OCI-LY7 (cell line): ENCODE data around the gene SLIT3. TPM values are rescaled to one million over a fixed set of nuclear protein-coding genes. Genes with fewer than 3 reads are reported as not detected.

Source experiments
- BruUV-seq: library from RNA; stranded (reverse); fragments of 400-500 nt; replicated peaks from 2 replicates; lab custom pipeline; 2021; lab: Mats Ljungman, UMichigan
- CTCF ChIA-PET: fragments of 300-600 bp; sonication (Branson Sonifier 250); formaldehyde crosslinking; loops from one replicate; lab custom pipeline; 2022; ENCODE audit warnings: antibody characterized with exemption; ENCODE audit not compliant: unreplicated experiment; lab: Charles Lee
- POLR2A ChIA-PET: fragments of 300-600 bp; sonication (Branson Sonifier 250); formaldehyde crosslinking; loops from one replicate; lab custom pipeline; 2022; ENCODE audit warnings: antibody characterized with exemption; lab: Charles Lee
- DNase-seq: peaks from one replicate; pipeline ENCODE4 v3.0.0-alpha.2; 2015; ENCODE audit warnings: low spot score
- H2AFZ ChIP-seq: fragments of 200-600 bp; sonication (generic), shearing (Covaris generic); 2 replicates; pipeline ENCODE4 v1.6.1; 2014; ENCODE audit warnings: mild to moderate bottlenecking, antibody characterized with exemption, low read length, moderate library complexity
- H3K27ac ChIP-seq: fragments of 200-600 bp; sonication (generic); 2 replicates; pipeline ENCODE4 v1.5.1; 2014; ENCODE audit warnings: mixed run types, low read depth, mild to moderate bottlenecking, moderate library complexity, low read length, inconsistent platforms; ENCODE audit not compliant: poor library complexity, severe bottlenecking
- H3K36me3 ChIP-seq: fragments of 200-600 bp; sonication (generic); 2 replicates; pipeline ENCODE4 v1.6.1; 2014; ENCODE audit warnings: mild to moderate bottlenecking, antibody characterized with exemption, low read length, moderate library complexity, mixed read lengths; ENCODE audit not compliant: insufficient read depth
- H3K4me1 ChIP-seq: fragments of 200-600 bp; sonication (generic); 2 replicates; pipeline ENCODE4 v1.5.1; 2014; ENCODE audit warnings: mild to moderate bottlenecking, low read length; ENCODE audit not compliant: insufficient read depth, poor library complexity, severe bottlenecking
- H3K4me2 ChIP-seq: fragments of 200-600 bp; sonication (generic); 2 replicates; pipeline ENCODE4 v1.6.1; 2014; ENCODE audit warnings: mild to moderate bottlenecking, low read length
- H3K4me3 ChIP-seq: fragments of 200-600 bp; sonication (generic); 2 replicates; pipeline ENCODE4 v1.5.1; 2014; ENCODE audit warnings: mild to moderate bottlenecking, low read depth, low read length; ENCODE audit not compliant: poor library complexity, severe bottlenecking
- H3K79me2 ChIP-seq: fragments of 200-600 bp; sonication (generic); 2 replicates; pipeline ENCODE4 v1.6.1; 2016; ENCODE audit warnings: low read depth, mild to moderate bottlenecking, low read length, moderate library complexity, mixed read lengths; ENCODE audit not compliant: insufficient read depth
- H3K9me2 ChIP-seq: fragments of 200-600 bp; sonication (generic); 2 replicates; pipeline ENCODE4 v1.6.1; 2016; ENCODE audit warnings: mild to moderate bottlenecking, low read length, mixed read lengths; ENCODE audit not compliant: insufficient read depth
- H3K9me3 ChIP-seq: fragments of 200-600 bp; sonication (generic); 2 replicates; pipeline ENCODE4 v1.6.1; 2014; ENCODE audit warnings: mild to moderate bottlenecking, mixed run types, low read length, mixed read lengths
- H4K20me1 ChIP-seq: fragments of 200-600 bp; sonication (generic); 2 replicates; pipeline ENCODE4 v1.6.1; 2014; ENCODE audit warnings: mild to moderate bottlenecking, antibody characterized with exemption, low read length, moderate library complexity, mixed read lengths; ENCODE audit not compliant: insufficient read depth
- CTCF ChIP-seq: fragments of 200-600 bp; sonication (generic); conservative IDR thresholded peaks from 2 replicates; pipeline ENCODE4 v1.5.1; 2014; ENCODE audit warnings: mild to moderate bottlenecking, antibody characterized with exemption, low read length, moderate library complexity, mixed read lengths
- EZH2phosphoT487 ChIP-seq: fragments of 200-600 bp; sonication (generic); IDR thresholded peaks from 2 replicates; pipeline ENCODE4 v1.6.1; 2018; ENCODE audit warnings: low read depth, borderline replicate concordance, mild to moderate bottlenecking, mixed run types, antibody characterized with exemption, low read length, moderate library complexity, mixed read lengths
- intact Hi-C: fragments of 100-400 bp; cut with micrococcal nuclease; formaldehyde crosslinking; loops from one replicate; pipeline ENCODE4 v1.10.0; 2022; ENCODE audit not compliant: unreplicated experiment
- total RNA-seq, 2 experiments: library from RNA; depleted of rRNA in 1 of 2; stranded (reverse); fragments of >200 nt in 1 of 2; shearing (Covaris generic) in 1 of 2; gene quantifications; 2 replicates each; pipeline ENCODE4 v1.2.3, GENCODE V29; 2014 to 2022

SLIT3 gene
- total RNA-seq, 2 experiments from 2014 or later = not detected

GRCh38 chr5:168851902-168852321, 449.0 kb downstream of the SLIT3 start:
- no peaks in the 10 kb centered on the region for H3K9me2 ChIP-seq
- H3K36me3 ChIP-seq = no peaks in the 10 kb centered on the region
- ChIA-PET POLR2A (no interaction called here), CTCF (no interaction called here)
- no peak overlapping the region for H3K4me2 ChIP-seq
- no peak for DNase-seq
- no peaks in the 10 kb centered on the region for H3K79me2 ChIP-seq
- TF ChIP-seq EZH2phosphoT487 (no peak), CTCF (no peak)
- no peaks in the 10 kb centered on the region for H3K4me1 ChIP-seq
- H4K20me1 ChIP-seq = no peaks in the 10 kb centered on the region
- BruUV-seq = no TSS peak
- no peak overlapping the region for H2AFZ ChIP-seq
- H3K27ac ChIP-seq = no peak overlapping the region
- intact Hi-C loops = no loop called here
- no peak overlapping the region for H3K4me3 ChIP-seq
- H3K9me3 ChIP-seq = no peaks in the 10 kb centered on the region

- no TSS peak for BruUV-seq
Measured at GRCh38 chr5:168850683-168851082, 450.3 kb downstream of the SLIT3 start.

More at GRCh38 chr5:168850683-168851082, 450.3 kb downstream of the SLIT3 start:
- Histone ChIP-seq H3K4me2 (no peak overlapping the region), H3K4me3 (no peak overlapping the region), H3K9me3 (no peaks in the 10 kb centered on the region), H3K79me2 (no peaks in the 10 kb centered on the region), H3K36me3 (no peaks in the 10 kb centered on the region), H3K4me1 (no peaks in the 10 kb centered on the region), H2AFZ (no peak overlapping the region), H4K20me1 (no peaks in the 10 kb centered on the region), H3K27ac (no peak overlapping the region), H3K9me2 (no peaks in the 10 kb centered on the region)
- TF ChIP-seq EZH2phosphoT487 (no peak), CTCF (no peak)
- CTCF ChIA-PET = no interaction called here
- POLR2A ChIA-PET = interaction anchor here (0.7 kb wide), 1 partner anchor 81 kb away, joined by 3 read pairs; no protein-coding TSS in a partner anchor
- no peak for DNase-seq
- intact Hi-C loops = no loop called here
